Stimulated activated CD8-positive, alpha-beta memory T cell treated with anti-CD3 and anti-CD28 coated beads, Interleukin-15, amount 100 ng/mL, for 1 hour (primary cell): Measurements from ENCODE around the gene MAN1A1.

Experiments used
- DNase-seq: peaks from one replicate; pipeline ENCODE4 v3.0.0-alpha.2; 2020; ENCODE audit warnings: low read depth

The MAN1A1 gene

DNA sequence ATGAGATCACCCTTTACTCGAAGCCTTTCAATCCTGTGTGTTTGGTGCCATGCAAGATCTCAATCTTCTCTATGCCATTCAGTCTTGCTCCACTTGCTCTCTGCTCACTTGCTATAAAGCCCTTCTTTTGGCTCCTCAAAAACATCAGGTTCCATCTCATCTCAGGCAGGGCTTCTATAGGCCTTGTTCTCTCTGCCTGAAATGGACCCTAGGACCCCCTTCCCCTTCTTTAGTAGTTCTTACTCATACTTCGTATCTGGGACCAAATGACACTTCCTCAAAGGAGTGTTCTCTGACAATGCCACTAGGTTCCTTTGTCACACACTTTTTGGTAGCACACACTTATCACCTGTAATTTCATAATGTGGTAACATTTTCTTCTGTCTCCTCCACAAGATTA, 154.4 kb downstream of the MAN1A1 start:
- no peak for DNase-seq

DNA sequence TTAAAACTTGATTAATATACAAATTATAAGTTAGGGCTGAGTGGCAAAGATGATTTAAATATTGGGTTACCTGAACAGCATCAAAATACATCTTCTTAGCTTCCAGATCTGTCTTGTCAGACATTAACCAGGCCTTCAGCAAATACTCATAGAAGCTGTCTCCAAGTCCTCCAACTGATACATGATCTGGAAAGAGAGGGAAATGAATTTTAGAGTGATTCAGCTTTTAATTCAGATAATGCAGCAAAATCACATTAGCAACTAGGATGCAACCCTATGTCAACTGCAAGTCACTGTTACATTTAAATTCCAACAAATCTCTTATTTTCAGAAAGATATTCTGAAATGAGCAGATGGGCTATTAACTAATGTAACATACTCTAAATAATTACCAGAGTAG, 155.9 kb downstream of the MAN1A1 start:
- no peak for DNase-seq

DNA sequence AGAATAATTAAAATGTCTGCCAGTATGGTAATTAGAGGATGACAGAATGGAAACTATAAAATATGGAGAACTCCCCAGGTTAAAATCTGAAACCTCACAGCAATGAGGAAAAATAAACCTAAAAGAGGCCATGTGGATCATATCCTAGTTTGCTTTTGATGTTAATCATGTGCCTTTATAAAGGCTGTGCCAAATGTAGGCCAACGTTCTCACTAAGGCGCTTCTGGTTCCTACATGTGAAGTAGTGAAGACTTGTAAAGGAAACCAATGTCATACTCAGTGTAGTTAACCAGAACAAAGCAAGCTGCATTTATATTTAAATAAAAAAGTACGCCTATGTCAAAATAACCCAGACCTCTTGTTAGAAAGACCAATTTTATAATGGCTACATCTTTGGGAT, 157.4 kb downstream of the MAN1A1 start:
- DNase-seq, result no peak

DNA sequence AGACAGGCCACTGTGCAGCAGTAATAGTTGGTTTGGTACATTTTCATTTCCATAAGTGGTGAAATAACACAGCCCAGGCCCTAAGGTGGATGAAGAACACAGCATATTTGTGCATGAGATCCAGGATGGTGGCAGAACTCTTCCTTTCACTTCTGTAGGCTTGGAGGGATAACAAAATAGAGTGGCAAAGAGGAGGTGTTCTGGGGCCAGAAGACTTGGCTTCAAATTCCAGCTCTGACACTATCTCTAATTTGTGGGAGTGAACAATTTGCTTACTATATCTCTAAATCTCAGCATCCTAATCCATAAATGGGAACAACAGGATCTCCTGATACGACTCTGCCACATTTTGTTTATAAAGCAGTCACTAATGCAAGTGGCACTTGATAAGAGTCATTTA, 159.4 kb downstream of the MAN1A1 start:
- DNase-seq, result no peak

DNA sequence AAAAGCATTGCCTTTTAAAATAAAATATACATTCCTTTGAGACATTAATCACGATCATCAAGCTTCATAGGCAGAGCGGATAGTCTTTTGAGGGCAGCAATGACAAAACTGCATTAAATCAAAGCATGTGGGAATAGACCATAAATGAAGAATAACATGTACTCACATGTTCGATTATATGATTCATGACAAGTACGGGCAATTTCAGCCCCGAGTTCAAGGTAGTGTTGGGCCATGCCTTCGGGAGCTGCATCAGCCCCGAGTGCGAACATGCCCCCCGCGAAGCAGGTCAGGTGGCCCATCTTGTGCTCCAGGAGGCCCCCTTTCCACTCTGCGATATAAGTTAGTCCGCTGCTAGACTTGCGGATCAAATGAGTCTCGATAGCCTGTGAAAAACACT, 160.1 kb downstream of the MAN1A1 start:
- no peak for DNase-seq

DNA sequence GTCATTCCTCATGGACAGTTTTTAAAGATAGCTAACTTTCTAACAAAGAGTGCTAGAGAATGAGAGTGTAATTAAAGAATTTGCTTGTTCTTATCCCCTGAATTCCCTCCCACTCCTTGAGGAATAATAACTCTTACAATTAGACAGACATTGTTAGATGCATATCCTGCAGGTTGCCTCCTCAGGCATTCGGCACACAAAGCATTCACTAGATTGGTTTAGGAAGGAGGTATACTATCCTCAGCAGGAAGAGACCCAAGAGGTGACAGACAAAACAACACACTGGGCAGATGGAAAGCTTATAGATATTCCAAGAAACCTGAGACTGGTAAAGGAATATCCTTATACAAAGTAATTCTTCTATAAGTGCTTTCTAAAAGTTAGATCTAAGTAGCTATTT, 162.0 kb downstream of the MAN1A1 start:
- DNase-seq, result no peak

DNA sequence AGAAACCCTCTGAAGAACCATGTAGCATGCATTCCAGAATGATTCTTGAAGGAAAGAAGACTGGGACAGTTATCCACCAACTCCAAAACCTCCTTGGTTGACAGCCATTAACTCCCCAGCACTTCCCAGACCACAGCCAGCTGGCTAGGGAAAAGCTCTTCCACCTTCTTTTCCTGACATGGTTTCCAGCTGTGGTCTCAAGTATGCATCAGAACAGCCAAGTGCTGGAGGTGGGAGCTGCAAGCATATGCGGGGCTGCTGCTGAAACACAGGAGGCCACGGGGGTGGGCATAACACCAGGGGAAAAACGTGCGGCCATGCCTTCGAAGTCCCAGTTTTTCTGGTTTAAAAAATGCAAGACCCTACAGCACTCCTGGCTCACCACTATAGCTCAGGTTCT, 163.1 kb downstream of the MAN1A1 start:
- no peak for DNase-seq

DNA sequence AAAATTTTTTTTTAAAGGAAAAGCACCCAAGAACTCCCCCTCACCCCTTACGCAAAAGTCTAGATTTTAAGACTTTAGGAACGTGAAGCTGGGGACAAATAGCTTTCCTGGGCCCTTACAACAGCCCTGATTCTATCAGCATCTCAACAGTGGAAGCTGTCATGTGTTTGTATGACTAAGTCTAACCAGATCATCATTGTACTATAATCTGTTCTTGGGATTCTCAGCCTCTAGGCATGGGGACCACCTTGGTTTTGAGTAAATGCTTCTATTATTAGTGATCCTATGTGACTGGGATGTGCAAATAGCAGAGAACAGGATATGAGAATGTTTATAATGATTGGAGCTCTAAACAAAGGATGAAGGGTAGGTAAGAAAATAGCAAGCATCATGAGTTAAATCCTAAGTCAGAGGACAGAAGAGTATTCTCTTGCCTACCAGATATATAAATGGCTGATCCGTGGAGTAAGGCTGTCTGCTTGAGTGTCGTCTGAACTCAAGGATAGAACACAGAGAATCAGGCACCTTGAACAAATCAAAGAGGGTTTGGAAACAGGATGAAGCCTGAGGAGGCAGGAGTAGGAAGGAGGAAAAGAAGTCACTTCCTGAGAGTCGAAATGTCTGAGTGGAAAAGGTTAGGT, 165.4 kb downstream of the MAN1A1 start:
- DNase-seq, result no peak

DNA sequence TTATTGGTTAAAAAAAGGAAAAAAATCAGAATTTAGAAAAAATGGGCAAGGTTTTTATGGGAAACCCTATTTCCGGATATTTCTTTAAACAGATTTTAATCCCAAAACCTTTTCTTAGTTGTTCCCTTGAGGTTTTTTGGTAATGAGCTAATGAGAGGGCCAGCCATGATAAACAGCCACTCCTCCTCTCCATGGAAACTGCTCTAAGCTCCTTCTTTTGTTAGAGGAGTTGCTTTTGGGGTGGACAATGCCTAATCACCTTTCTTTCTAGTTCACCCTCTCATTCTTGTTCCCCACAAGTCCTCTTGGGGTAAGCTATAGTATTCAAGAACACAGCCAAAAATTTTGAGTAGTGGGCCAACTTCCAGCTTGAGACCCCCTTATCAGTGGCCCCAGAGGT, 166.1 kb downstream of the MAN1A1 start:
- DNase-seq, result no peak

DNA sequence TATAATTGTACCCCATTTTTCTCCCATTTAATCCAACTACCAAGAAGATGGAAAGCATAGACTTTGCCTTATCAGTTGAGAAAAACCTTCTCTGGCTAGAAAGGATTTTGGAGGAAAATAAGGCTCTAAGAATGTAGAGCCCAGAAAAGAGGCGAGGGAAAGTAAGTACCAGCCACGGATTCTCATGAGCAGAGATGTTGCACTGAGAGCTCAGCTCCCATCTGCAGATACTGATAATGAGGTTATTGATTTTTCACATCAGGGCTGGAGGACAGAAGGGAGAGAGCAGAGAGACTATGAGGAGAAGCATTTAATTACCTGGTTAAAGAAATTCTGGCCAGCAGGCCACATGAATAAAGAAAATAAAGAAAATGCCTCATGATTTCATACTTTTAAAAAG, 166.7 kb downstream of the MAN1A1 start:
- no peak for DNase-seq

DNA sequence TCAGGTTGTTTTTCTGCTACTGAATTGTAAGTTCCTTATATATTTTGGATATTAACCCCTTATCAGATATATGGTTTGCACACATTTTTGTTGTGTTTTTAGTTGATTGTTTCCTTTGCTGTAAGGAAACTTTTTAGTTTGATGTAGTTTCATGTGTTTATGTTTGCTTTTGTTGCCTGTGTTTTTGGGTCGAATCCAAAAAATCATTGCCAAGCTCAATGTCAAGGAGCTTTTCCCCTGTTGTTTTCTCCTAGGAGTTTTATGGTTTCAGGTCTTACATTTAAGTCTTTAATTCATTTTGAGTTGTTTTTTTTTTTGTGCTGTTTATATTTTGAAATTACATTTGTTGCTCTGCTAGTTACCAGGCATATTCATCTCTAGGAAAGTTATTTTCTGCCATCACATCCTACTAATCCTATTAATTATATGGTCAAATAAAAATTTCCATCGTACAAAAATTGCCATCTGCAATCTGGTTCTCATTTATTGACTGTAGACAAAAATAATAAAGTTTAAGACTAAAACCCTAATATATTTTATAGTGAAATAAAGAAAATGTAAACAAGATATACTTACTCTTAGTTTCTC, 167.3 kb downstream of the MAN1A1 start:
- no peak for DNase-seq

DNA sequence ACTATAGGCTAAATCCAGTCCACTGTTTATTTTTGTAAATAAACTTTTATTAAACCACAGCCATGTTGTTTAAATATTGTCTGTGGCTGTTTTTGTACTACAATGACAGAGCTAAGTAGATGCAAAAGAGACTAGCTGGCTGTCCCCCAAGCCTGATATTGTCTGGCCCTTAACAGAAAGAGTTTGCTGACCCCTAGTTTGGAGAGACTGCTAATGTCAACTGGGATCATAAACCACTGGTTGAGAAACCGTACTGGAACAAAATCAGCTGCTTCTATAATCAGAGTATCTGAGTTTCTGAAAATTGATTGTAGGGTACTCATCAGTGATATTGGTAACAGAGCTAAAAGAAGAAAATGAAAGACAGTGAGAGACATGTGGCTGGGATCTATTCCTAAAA, 168.5 kb downstream of the MAN1A1 start:
- no peak for DNase-seq

DNA sequence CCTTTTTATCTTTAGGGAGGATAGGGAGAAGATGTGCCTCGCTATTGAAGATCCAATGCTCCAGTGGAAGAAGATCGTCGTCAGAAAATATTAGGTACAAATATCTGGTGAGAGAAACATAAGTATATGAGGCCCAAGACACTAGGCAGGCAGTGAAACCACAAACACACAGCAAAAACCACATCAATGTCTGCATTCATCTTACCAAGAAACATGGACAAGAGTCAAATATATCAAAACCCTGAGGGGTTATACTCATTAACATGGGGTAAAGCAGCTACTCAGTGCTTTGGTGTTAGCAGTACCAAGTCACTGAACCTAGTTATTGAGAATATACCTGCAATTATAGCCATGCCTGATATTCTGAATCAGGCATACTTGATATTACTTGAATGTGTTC, 169.7 kb downstream of the MAN1A1 start:
- DNase-seq, result no peak

DNA sequence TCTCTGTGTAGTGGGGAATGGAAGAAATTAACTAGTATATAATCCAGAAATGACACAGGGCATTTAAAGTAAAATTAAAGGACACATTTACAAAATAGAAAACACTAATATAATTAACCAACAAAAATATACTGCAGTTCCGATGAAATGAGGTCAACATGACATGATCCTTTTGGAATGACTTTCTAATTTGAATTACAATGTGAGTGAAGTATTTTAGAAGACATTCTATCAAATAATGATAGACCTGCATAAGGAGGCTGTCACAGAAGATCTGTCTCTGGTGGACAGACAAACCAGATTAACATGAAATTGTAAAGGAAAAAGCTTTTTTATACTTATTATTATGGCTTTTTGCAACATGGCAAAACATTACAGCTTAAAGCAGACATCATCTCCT, 170.5 kb downstream of the MAN1A1 start:
- no peak for DNase-seq

DNA sequence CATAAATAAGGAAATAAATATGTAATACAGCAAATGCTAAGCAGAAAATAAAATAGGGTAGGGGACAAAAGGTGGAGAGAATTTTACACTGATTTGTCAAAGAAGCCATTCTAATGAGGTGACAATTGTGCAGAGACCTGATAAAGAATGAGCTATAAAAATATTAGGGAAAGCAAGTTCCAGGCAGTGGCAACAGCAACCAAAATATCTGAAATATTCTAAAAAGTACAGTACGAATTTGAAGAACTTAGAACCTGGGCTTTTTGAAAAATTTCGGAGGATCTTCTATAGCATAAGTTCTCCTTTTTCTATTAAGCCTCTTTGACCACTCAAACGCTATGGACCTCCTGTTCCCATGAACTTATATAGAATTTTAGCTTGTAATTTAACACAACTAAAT, 173.1 kb downstream of the MAN1A1 start:
- DNase-seq, result no peak

DNA sequence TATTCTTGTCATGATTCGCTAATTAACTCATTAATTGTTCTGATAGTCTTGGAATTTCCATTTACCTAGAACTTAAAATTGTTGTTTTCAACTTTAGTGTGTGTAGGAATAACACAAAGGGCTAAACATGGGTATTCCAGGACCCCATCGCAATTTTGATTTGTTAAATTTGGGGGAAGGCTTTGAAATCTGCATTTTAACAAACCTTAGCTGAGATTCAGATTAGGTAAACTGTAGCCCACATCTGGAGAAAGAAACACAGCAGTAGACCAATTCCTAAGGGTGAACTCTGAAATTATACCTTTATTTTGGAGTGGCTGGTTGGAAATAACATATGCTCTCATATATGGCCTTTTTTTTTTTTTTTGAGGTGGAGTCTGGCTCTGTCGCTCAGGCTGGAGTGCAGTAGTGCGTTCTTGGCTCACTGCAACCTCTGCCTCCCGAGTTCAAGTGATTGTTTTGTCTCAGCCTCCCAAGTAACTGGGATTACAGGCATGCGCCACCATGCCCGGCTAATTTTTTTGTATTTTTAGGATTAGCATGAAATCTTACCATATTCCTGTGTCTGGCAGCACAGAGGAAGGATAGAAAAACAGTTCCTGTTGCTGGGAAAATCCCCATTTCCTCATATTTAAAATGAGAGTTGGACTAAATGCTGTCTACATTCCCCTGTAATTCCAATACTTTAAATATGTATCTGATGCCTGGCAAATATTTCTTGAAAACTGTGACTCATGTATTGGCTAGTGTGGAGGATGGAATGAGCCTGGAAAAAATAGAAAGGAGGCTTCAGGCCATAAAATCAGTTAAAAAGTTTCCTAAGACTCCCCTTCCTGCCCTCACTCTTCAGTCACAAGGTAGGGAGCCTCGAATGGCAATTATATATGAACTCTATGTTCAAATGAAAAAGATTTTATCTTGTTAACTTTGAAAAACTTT, 174.4 kb downstream of the MAN1A1 start:
- DNase-seq, result no peak

DNA sequence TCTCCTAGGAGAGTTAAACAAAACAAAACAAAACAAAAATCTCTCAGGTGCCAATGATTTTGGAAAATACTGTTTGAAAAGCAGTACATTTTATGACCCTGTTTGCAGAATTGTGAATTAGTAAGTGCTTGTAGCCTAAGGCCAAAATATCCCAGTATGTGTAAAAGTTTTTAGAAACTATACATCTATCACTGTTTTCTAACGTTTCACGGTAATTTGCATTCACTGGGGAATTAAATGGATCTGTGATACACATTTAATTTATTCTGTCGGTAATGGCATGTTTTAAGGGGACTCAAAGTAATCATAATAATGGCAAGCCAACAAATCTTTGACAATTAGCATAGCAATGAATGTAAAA, 175.5 kb downstream of the MAN1A1 start:
- DNase-seq, result no peak

DNA sequence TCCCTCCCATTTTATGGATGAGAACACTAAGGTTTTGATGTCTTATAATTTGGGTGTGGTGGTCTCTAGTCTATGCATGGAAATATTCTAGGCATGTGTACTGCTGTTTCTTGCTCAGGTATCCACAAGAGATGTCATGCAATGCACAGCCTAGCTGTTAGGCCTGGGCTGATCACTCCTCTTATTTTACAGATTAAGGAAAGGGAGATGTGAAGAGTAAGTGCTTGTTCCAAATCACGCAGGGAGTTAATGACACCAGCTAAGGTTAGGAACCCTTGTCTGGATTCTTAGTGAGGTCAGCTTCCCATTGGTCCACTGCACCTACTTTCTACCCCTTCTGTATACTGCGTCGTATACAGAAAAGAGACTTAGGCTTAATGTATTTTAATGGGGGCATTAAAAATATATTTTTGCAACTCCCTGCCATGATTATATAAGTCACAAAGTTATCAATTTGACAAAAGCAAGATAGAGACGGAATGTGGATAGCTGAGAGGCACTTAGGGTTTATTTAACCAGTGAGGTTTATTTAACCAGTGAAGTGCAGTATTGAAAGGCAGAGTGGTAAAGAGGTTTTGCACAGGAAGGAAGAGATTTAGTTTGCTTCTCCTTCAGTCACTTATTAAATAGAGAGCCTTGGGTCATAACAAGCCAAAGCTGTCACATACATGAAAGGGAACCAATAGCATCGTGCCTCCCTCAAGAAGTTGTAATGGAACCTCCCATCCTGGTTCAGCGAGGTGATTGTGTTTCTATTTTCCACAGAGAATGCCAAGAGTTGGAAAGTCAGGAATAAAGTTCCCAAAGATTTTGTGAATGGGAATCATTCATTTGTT, 176.1 kb downstream of the MAN1A1 start:
- no peak for DNase-seq

DNA sequence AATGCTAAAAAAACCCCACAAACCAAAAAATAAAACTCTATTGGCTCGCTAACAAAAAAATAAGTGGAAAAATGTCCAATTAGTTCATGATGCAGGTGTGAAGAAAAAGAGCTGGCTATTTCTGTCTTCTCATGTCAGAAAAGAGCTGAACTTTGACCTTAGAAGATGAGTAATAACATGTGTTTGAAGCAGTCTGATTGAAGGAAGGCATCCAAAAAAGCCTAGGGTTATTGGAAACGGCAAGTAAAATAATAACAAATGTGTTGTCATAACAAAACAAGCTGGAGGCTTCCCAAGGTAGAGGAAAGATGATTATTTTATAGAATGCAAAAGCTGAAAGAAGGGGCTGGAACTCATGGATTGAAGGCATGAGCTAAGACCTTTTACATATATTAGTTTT, 176.7 kb downstream of the MAN1A1 start:
- no peak for DNase-seq

DNA sequence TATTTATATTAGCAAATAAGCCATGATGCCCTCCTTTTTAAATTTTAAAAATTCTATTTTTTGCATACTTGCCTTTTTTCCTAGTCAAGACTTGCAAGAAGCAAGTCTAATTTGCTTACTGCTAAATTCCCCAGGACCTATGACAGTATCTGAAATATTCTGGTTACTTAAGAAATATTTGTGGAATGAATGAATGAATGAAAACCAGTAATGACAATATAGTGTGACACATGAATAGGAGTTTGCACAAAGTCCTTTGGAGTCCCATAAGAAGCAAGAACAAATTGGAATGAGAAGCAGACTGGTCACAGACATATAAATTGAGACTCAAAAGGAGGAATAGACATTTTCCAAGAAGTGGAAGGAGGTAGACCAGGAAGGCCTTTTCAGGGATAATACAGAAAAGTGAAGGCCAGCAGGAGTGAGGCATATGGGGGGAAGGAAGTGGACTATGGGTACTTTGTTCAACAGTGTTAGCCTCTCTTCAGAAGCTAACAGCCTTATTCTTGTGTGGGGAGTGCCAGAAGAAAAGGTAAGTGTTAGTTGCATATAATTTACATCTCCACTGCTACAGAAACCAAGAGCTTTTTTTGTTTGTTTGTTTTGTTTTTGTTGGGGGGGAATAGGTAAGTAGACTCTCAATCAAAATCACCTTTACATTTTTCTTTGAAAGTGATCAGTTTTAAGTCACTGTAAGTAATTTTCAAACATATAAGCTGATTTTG, 177.5 kb downstream of the MAN1A1 start:
- no peak for DNase-seq

DNA sequence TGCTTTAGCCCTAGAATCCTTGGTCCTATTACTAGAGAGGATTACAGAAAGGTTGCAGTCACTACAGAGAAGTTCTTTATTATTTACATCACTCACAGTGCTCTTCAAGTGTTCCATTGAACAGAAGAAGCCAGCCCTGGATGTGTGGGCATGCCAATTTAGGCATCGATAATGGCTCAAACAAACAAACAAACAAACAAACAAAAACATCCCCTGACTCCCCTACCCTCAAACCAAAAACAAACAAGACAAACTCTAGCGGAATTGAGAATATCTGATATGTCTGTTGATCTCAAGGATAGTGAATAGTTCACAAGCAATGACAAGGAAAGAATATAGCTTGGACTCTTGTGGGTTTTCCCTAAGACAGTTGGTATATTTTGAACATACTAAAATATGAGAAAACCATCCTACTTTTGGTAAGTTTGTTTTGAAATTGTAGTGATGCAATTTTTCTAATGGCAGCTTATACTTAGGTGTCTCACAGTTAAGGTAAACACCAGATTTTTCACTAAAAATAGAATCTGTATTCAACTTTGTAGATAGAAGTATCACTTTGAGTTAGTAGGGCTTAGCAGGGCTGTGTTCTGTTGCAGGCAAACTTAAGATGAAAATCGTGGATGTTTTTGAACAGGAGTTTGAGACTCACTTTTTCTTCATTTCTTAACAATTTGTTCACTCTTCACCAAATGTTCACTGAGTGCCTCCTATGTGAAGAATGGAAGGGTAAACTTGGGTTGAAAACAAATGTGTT, 178.3 kb downstream of the MAN1A1 start:
- no peak for DNase-seq
